Endodermal cell (in vitro differentiated cells): ENCODE data around the gene SIX4. TPM values are rescaled to one million over a fixed set of nuclear protein-coding genes. Genes with fewer than 3 reads are reported as not detected.

Source experiments
- DNase-seq: peaks from one replicate; pipeline ENCODE4 v3.0.0-alpha.2; 2017
- H3K27ac ChIP-seq: 2 replicates; pipeline ENCODE4 v1.5.1; 2013; ENCODE audit warnings: mild to moderate bottlenecking, low read depth, low read length, moderate library complexity
- H3K27me3 ChIP-seq: 2 replicates; pipeline ENCODE4 v1.6.1; 2013; ENCODE audit warnings: mild to moderate bottlenecking, low read length, moderate library complexity; ENCODE audit not compliant: insufficient read depth, control insufficient read depth, poor library complexity, severe bottlenecking
- H3K36me3 ChIP-seq: 2 replicates; pipeline ENCODE4 v1.7.0; 2013; ENCODE audit warnings: mild to moderate bottlenecking, low read length, moderate library complexity; ENCODE audit not compliant: control insufficient read depth, insufficient read depth
- H3K4me1 ChIP-seq: one replicate; pipeline ENCODE4 v1.7.0; 2013; ENCODE audit warnings: low read length; ENCODE audit not compliant: control insufficient read depth, insufficient read depth
- H3K4me3 ChIP-seq: 2 replicates; pipeline ENCODE4 v1.5.1; 2013; ENCODE audit warnings: mild to moderate bottlenecking, low read length, moderate library complexity
- H3K9ac ChIP-seq: 2 replicates; pipeline ENCODE4 v1.6.1; 2013; ENCODE audit warnings: mild to moderate bottlenecking, low read length, moderate library complexity; ENCODE audit not compliant: poor library complexity, severe bottlenecking; ENCODE audit errors: extremely low read depth
- H3K9me3 ChIP-seq: 2 replicates; pipeline ENCODE4 v1.6.1; 2013; ENCODE audit warnings: mild to moderate bottlenecking, low read length, moderate library complexity; ENCODE audit not compliant: control insufficient read depth
- H3K27ac Mint-ChIP-seq: 2 replicates; pipeline ENCODE4 v1.8.0; 2020; ENCODE audit warnings: mixed read lengths
- H3K27me3 Mint-ChIP-seq: 2 replicates; pipeline ENCODE4 v1.8.0; 2021; ENCODE audit warnings: mild to moderate bottlenecking, mixed read lengths; ENCODE audit not compliant: insufficient read depth
- H3K36me3 Mint-ChIP-seq: 2 replicates; pipeline ENCODE4 v1.8.0; 2020; ENCODE audit warnings: low read depth, mixed read lengths
- H3K4me1 Mint-ChIP-seq: 2 replicates; pipeline ENCODE4 v1.8.0; 2020; ENCODE audit warnings: mixed read lengths
- H3K4me3 Mint-ChIP-seq: 2 replicates; pipeline ENCODE4 v1.8.0; 2020; ENCODE audit warnings: mild to moderate bottlenecking, moderate library complexity, mixed read lengths
- H3K9me3 Mint-ChIP-seq: 2 replicates; pipeline ENCODE4 v1.8.0; 2020; ENCODE audit warnings: mild to moderate bottlenecking, mixed read lengths
- WGBS, 2 experiments: methylation state at CpG; one replicate each; pipeline versions ENCODE4 v1.1.5 to v1.1.7; 2013; ENCODE audit warnings: missing lambda C conversion rate in 2 of 2, mixed read lengths in 1 of 2; ENCODE audit not compliant: insufficient coverage in 1 of 2, insufficient read length in 1 of 2; 5-methylcytosine and 5-hydroxymethylcytosine counted together
- total RNA-seq, 2 donors: library from RNA; stranded (reverse); fragmentation: NEBNext Ultra II Directional in 1 of 2; extraction: Animal tissue kit (Norgen Biotek cat#: 25700) in 1 of 2; gene quantifications; 2 replicates in 1 of 2; 3 replicates in 1 of 2; pipeline ENCODE4 v1.2.1, GENCODE V29; 2021
- TF ChIP-seq, protein P1 (sequence below): fragments of 200-600 bp; sonication (generic); conservative IDR thresholded peaks from 2 replicates; pipeline ENCODE4 v1.5.0; 2021; ENCODE audit warnings: antibody characterized with exemption, mild to moderate bottlenecking

The SIX4 gene
- total RNA-seq, 2 donors from 2014 or later: 5.6 to 9.8 TPM

DNA sequence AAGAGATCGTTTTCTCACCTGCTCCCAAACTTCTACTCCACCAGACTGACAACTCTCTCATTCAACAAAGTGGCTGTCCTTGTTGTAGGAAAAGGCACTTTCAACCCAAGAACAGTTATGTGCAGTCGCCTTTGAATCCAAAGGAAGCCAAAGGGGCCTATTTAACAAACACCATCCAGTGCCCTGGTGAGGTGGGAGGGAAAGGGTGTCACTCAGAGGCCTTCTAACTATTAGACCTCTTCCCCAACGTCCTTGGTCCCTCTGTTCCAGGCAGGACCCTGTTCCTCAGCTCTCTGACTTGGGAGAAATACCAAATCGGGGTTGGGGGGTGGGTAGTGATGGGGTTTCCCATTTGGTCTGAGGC is 3.2 kb downstream of the SIX4 start:
- no peak overlapping the region for H3K27ac ChIP-seq
- peak overlapping the region; percentile 83 for H3K4me3 ChIP-seq
- no peak for DNase-seq
- peak overlapping the region; percentile 86 for H3K4me3 Mint-ChIP-seq
- no peak overlapping the region for H3K27ac Mint-ChIP-seq
- peaks cover 18% of the 10 kb centered on the region for H3K36me3 ChIP-seq
- 11% methylated on average over 3 of the region's 4 CpGs; no CpG with 5 or more reads in 1 of the 2 experiments for WGBS, 2 experiments
- peaks cover 7% of the 10 kb centered on the region for H3K36me3 Mint-ChIP-seq
- no peaks in the 10 kb centered on the region for H3K9me3 ChIP-seq
- peaks cover 21% of the 10 kb centered on the region for H3K27me3 ChIP-seq
- peaks cover 8% of the 10 kb centered on the region for H3K4me1 ChIP-seq
- H3K9me3 Mint-ChIP-seq: no peaks in the 10 kb centered on the region
- H3K27me3 Mint-ChIP-seq: peaks cover 34% of the 10 kb centered on the region
- peaks cover 22% of the 10 kb centered on the region for H3K4me1 Mint-ChIP-seq
- TF ChIP-seq, protein P1, sequence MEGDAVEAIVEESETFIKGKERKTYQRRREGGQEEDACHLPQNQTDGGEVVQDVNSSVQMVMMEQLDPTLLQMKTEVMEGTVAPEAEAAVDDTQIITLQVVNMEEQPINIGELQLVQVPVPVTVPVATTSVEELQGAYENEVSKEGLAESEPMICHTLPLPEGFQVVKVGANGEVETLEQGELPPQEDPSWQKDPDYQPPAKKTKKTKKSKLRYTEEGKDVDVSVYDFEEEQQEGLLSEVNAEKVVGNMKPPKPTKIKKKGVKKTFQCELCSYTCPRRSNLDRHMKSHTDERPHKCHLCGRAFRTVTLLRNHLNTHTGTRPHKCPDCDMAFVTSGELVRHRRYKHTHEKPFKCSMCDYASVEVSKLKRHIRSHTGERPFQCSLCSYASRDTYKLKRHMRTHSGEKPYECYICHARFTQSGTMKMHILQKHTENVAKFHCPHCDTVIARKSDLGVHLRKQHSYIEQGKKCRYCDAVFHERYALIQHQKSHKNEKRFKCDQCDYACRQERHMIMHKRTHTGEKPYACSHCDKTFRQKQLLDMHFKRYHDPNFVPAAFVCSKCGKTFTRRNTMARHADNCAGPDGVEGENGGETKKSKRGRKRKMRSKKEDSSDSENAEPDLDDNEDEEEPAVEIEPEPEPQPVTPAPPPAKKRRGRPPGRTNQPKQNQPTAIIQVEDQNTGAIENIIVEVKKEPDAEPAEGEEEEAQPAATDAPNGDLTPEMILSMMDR: no peak
- H3K9ac ChIP-seq: no peak overlapping the region

DNA sequence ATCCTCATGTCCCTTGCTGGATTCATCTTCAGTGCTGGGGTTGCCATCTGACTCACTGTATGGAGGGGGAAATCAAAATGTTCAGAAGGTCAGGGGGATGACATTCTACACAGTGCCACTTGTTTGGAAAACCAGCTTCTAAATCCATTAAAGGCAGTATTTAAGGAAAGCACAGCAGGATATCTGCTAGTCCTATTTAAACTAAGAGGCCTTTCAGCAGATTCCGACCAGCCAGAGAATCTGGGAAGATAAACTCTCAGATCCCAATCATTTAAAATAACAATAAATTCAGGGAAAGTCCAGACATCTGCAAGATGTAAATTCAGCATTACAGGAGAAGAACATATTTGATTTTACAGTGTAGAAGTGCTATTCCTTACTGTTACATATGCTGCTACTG is 3.8 kb downstream of the SIX4 start:
- Mint-ChIP-seq H3K4me1 (peaks cover 22% of the 10 kb centered on the region), H3K9me3 (no peaks in the 10 kb centered on the region), H3K4me3 (peak overlapping the region; percentile 86), H3K27ac (no peak overlapping the region), H3K27me3 (peaks cover 35% of the 10 kb centered on the region), H3K36me3 (peaks cover 10% of the 10 kb centered on the region)
- Histone ChIP-seq H3K27me3 (peaks cover 21% of the 10 kb centered on the region), H3K9ac (no peak overlapping the region), H3K4me1 (peaks cover 8% of the 10 kb centered on the region), H3K36me3 (peaks cover 18% of the 10 kb centered on the region), H3K4me3 (peak overlapping the region; percentile 83), H3K27ac (no peak overlapping the region), H3K9me3 (no peaks in the 10 kb centered on the region)
- no peak for DNase-seq
- 0% methylated on average over 1 of the region's 1 CpG; no CpG with 5 or more reads in 1 of the 2 experiments for WGBS, 2 experiments
- TF ChIP-seq, protein P1: no peak

DNA sequence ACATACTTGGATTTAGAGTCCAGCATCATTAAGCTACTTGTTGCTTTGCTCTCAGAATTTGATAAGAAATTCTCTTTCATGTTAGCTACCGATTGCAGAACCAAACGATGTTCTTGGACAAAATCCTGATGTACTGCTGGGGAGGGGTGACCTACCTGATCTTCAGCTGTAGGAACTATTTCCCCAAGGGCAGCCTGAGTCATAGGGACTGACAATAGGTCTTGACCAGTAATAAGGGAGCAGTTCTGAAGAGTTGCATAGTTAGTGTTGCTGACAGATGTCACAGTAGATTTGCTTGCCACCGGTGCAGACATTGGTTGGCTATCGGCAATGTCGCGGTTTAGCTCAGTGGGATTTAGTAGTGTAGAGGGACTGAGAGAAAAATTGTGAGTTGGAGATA is 10.6 kb downstream of the SIX4 start:
- no peak for DNase-seq
- H3K9ac ChIP-seq: no peak overlapping the region
- H3K4me3 ChIP-seq: no peak overlapping the region
- H3K27ac ChIP-seq: no peak overlapping the region
- H3K27ac Mint-ChIP-seq: no peak overlapping the region
- no peaks in the 10 kb centered on the region for H3K4me1 ChIP-seq
- peaks cover 22% of the 10 kb centered on the region for H3K36me3 ChIP-seq
- no peaks in the 10 kb centered on the region for H3K4me1 Mint-ChIP-seq
- no peaks in the 10 kb centered on the region for H3K9me3 Mint-ChIP-seq
- peaks cover 18% of the 10 kb centered on the region for H3K27me3 Mint-ChIP-seq
- peaks cover 5% of the 10 kb centered on the region for H3K27me3 ChIP-seq
- H3K4me3 Mint-ChIP-seq: no peak overlapping the region
- WGBS, 2 experiments: 94 to 98% methylated on average over 2 to 6 of the region's 6 CpGs
- H3K36me3 Mint-ChIP-seq: peaks cover 18% of the 10 kb centered on the region
- TF ChIP-seq, protein P1: no peak
- H3K9me3 ChIP-seq: no peaks in the 10 kb centered on the region
